ENCODE data around the gene DONSON.

DNA sequence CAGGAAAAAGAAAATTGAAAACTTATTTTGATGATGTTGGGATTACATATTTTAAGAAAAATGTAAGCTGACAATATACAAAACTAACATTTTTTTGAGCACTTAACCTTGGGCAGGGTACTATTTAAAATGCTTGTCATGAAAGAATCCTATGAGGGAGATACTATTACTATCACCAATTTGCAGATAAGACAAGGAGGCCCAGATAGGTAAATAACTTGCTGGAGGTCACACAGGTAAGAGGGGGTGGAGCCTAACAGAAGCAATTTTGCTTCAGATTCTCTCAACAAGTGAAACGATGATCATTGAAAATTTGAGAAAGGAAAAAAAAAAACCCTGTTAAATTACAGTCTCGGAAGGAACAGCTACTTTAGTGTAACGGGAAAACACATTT lies 47.8 kb downstream of the DONSON start:
- TF ChIP-seq, protein P1, sequence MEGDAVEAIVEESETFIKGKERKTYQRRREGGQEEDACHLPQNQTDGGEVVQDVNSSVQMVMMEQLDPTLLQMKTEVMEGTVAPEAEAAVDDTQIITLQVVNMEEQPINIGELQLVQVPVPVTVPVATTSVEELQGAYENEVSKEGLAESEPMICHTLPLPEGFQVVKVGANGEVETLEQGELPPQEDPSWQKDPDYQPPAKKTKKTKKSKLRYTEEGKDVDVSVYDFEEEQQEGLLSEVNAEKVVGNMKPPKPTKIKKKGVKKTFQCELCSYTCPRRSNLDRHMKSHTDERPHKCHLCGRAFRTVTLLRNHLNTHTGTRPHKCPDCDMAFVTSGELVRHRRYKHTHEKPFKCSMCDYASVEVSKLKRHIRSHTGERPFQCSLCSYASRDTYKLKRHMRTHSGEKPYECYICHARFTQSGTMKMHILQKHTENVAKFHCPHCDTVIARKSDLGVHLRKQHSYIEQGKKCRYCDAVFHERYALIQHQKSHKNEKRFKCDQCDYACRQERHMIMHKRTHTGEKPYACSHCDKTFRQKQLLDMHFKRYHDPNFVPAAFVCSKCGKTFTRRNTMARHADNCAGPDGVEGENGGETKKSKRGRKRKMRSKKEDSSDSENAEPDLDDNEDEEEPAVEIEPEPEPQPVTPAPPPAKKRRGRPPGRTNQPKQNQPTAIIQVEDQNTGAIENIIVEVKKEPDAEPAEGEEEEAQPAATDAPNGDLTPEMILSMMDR (IDR thresholded peaks at IDR 0.05; ENCODE audit: borderline replicate concordance, extremely low read depth, low read length, poor library complexity, severe bottlenecking): no peak
- no peak for TF ChIP-seq EZH2 (IDR thresholded peaks at IDR 0.05; ENCODE audit: borderline replicate concordance, low read depth, low read length, severe bottlenecking)

Measured in DND-41 (cell line).